Measurements from ENCODE around the gene SIPA1. TPM values are rescaled to one million over a fixed set of nuclear protein-coding genes. Genes with fewer than 3 reads are reported as not detected.
A peak's percentile ranks its signal among the peaks of the same experiment; 100 is the strongest.

SIPA1 gene
- total RNA-seq, 1 experiment from 2014 or later, result 11.3 TPM

DNA sequence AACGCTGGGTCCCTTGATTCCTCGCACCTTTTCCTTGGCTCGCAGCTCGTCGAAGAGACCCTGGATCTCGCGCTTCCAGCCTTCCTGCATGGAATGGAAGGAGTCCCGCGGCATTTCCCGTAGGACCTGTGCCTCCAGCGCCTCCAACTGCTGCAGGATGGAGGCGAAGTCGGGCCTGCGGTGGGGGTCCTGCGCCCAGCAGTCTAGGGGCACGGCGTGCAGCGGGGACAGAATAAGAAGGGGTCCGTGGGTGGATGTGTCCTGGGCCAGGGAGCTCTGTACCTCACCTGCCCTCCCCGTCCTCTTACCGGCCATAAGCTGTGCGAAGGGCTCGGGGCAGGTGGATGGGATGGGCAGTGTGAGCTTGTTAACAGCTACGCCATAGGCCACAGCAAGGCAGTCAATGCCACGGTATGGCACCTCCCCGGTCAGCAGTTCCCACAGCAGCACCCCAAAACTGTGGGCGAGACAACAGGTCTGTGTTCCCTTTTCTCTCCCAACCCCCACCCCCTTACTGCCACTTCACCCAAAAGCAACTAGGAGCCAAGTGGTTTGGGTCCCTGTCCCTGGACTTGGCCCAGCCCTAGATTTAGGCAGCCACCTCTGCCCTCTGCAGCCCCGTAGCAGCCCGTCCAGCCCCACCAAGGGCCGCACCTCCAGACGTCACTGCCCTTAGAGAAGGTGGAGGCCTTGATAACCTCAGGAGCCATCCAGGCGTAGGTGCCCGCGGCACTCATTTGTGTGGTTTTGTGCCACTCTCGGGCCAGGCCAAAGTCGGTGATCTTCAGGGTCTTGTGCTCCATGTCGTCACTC lies 30.1 kb upstream of the SIPA1 start:
- no peak for DNase-seq (ENCODE audit: low spot score)

DNA sequence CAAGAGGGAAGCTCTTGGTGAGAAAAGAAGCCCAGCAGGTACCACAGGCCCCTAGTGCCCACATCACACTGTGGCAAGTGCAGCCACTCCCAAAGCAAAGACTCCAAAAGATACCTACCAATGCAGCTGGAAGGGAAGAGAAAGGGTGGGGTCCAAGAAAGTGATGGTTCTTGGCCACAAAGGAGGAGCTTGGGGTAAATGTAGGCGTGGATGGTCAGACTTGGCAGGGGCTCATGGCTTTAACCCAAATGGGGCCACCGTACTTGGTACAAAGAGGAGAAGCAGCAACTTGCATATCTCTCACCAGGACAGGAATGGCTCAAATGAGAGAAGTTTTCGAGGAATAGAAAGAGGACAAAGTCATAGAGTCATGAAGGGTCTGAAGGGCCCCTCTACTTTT lies 28.7 kb upstream of the SIPA1 start:
- DNase-seq (ENCODE audit: low spot score), result no peak

DNA sequence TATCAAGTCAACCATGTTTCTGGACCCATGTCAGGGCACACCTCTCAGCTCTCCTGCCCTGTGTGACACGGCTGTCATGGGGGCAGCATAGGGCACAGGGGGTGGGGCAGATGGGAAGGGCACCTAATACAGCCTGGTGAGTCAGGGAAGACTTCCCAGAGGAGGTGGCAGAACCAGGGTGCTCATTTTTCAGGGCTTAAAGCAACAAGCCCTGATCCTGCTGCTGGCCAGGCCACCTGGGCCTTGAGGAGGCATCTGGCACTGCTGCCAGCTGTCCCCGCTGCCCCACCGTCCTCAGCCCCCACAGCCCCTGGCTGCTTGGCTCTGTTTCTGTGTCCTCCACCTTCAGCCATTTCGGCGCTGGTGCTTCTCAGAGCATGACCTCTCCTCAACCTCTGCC lies 28.2 kb upstream of the SIPA1 start:
- DNase-seq (ENCODE audit: low spot score), result no peak

DNA sequence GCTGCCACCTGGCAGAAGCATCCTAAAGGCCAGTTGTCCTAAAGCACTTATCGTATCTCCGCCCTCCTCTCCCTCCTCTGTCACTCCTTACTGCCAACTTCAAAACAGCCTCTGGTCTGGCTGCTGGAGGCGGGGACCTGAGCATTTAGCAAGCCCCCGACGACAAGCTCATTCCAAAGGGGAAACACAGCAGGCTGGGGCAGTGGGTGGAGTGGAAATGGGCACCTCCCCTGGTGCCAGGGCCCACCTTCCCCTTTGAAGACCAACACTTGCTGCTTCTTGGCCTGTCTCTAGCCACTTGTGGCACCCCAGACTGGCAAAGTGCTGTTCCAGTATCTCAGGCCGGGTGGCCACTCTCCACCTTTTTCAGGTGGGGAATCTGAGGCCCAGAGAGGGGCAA lies 27.5 kb upstream of the SIPA1 start:
- DNase-seq (ENCODE audit: low spot score), result no peak

DNA sequence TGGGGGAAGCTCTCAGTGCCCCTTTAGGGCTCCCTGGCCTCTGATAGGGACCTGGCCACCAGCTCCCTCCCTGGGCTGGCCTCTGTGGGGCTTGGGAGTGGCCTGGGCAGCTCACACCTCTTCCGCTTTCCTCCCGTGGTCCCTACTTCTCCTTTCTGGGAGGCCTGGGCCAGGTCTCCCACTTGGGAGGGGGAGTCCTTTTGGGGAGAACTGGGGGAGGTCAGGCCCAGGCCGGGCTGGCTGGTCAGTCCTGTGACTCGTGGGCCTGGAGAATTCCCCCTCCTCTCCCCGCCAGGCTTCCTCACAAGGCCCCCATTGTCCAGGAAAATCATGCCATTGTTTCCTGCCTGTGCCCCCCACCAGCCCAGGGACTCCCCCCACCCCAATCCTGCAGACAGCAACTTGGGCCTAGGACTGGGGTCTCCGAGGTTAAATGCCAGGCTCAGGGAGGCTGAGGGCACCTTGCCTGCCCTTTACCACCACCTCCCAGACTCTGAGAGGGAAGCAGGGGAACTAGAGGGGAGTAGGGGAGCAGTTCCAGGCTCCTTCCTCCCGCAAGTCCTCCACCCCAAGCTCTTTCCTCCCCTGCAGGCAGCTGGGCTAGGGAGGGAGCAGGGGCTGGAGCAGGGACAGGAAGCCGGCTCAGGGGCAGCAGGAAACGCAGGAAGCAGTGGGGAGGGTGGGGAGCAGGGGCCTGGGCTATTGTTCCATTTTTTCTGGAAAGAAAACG lies 26.7 kb upstream of the SIPA1 start:
- no peak for DNase-seq (ENCODE audit: low spot score)

DNA sequence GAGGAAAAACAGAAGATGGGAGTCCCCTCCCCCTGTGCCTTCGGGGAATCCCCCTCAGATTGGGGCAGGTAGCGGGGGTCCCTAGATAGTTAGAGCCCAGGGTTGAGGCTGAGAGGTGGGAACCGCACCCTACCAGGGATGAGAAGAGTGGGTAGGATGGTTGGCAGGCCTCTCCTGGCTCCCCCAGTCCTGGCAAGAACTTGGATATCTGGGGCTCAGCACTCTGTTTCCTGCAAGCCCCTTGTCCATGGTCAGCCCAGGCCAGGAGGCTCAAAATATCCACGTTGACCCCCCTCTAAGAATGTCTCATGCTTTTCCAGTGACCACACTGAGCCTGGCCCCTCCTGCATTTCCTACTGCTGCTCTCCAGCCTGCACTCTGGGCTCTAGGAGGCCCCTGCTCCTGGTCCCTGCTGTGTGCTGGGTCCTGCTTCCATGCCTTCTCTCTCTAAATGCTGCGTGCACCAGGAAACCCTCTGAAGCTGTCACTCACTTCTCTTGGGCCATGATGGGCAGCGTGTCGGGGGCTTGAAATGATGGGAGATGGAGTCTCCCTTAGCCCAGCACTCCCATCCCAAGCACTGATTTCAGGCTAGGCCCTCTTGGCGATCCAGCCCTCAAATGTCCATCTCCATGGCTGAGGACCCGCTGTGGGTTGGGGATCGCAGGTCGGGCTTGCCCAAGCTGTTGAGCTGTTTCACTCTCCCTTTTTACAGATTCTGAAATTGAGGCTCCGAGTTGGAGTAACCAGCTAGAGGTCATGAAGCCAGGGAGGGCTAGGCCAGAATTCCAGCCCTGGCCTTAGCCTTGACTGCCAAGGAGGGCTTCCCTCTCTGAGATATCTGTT lies 25.9 kb upstream of the SIPA1 start:
- no peak for DNase-seq (ENCODE audit: low spot score)

DNA sequence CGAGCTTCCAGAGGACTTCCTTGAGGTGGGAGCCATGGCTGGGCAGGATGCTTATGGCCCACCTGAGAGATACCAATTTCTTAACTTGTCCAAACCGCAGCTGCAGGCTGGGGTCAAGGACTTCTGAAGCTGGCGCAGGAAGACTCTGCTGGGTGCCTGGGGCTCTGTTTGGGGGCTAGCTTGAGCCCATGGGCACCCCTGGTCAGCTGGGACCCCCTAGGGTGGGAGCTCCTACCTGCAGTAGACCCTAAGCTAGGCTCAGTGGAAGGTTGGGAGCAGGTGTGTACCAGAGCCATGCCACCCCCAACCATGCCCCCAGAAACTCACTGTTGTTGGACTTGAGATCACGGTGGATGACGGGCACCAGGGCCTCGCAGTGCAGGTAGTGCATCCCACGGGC lies 25.2 kb upstream of the SIPA1 start:
- no peak for DNase-seq (ENCODE audit: low spot score)

DNA sequence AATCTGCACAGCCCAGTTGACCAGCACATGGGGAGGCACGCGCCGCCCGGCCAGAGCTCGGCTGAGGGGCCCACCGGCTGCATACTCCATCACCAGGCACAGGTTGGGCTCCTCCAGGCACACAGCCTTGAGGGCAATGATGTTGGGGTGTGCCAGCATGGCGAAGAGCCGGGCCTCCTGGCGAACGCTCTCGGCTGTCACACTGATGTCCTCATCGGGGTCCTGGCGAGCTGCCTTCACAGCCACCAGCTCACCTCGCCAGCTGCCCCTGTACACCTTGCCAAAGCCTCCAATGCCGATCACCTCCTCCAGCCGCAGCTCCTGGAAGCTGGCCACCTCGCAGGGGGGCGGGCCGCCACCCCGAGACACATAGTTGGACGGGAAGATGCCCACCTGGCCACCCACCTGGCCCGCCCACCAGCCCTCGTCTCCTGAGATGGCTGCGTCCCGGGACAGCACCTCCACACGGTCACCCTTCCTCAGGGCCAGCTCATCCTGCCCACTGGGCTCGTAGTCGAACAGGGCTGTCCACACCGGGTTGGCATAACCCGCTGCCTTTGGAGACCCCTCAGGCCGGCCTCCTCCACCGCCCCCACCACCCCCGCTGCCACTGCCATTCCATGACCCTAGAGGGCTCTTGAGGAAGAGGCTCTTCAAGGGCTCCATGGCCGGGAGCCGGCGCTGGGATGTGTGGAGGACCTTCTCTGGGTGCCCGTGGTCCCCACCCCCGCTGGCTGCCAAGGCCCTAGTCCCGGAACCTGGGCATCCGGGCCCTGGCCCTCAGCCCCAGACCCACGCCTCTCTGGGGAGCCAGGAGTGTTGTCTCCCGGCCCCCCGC lies 24.6 kb upstream of the SIPA1 start:
- DNase-seq (ENCODE audit: low spot score), result no peak

DNA sequence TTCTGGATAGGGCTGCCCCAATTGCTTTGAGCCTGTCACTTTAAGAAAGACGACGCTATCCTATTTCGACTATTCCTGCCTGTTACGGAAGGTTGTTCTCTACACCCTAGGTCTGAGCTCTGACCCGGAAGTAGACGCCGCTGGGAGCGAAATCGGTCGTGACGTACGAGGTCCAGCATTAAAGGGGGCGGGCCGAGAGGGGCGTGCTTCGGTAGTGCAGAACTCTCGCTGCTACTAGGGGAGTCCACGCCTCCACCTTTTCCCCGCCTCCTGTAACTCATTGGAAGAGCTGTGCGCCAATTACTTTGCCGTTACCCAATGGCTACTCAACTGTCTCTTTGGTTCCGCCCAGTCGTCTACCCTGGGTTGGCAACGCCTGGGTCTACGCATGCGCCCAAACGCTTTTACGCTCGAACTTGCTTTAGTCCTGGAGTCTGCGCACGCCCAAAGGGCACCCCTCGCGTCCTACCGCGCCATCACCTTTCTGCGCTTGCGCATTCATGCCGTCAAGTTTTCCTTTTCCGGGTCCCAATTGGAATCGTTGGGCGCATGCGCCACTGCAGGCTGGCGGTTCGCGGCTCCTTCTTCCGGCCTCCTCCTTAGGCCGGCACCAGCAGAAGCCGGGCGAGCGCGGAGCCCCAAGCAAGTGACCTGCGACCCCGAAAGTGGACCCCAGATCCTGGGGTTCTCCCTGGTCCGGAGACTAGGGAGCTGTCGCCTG lies 22.5 kb upstream of the SIPA1 start, which contains the start of gene PCNX3:
PCNX3 (plus strand) TSS at position 548 of the 721 bp plus-strand sequence. CDS start 536 bp downstream, outside the sequence.
- DNase-seq (ENCODE audit: low spot score), result peak; percentile 100

DNA sequence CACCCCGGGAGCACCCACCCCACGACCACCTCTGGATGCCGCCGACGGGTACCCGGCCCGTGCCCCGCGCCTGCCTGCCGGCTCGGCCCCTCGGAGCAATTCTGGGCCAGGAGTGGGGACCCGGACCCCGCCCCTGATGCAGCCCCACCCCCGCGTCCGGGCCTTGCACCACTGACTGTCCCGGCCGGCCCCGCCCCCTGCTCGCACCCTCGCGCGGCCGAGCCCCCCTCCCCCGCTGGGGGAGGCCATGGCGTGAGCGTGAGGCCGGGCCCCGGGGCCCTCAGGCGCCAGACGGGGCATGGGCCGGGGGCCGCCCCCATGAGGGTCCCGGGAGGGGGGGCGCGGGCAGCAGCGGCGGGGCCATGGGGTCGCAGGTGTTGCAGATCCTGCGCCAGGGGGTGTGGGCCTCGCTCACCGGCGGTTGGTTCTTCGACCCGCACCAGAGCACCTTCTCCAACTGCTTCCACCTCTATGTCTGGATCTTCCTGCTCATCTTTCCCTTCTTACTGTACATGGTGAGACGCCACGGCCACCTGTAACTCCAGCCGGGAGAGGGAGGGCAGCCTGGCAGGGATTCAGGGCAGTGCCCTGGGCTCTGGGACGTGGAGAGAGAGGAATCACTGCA lies 21.8 kb upstream of the SIPA1 start:
- DNase-seq (ENCODE audit: low spot score), result no peak

DNA sequence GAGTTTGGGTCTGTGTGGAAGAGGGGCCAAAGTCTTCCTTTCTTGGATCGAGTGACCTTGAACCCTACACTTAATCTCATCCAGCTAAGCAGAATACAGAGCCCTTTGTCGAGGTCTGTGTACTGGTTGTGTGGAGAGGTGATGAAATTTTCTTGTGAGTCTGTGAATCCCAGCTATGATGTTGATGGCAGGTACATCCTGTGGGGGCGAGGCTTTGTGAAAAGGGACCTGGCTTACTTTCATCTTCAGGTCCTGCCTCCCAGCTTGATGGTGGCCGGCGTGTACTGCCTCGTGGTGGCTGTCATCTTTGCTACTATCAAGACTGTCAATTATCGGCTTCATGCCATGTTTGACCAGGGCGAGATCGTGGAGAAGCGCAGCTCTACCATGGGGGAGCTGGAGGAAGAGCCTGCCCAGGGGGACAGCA lies 21.3 kb upstream of the SIPA1 start:
- no peak for DNase-seq (ENCODE audit: low spot score)

DNA sequence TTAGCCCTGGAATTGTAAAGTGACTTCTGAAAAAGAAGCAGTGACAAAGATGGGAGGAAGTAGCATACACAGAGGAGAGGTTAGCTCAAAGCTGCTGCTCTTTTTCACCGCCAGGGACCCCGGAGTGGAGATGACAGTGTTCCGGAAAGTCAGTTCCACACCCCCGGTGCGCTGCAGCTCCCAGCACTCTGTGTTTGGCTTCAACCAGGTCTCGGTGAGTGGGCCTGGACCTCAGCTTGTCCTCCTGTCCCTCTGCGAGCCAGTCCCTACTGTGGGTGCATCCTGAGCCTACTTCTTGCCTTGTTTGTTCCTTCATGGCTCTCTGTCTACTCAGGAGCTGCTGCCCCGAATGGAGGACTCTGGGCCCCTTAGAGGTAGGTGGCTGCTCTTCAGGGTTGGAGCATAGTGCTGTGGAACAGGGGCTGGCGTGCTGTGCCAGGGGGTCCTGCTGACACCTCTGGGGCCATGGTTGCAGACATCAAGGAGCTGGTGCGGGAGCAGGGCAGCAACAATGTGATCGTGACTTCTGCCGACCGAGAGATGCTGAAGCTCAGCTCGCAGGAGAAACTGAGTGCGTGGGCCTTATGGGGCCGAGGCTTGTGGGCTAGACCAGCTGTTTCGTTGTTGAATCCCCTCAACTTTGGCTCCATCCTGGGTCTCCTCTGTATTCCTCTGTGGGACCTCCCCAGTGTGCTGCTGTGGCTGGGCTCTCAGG lies 20.6 kb upstream of the SIPA1 start:
- no peak for DNase-seq (ENCODE audit: low spot score)

DNA sequence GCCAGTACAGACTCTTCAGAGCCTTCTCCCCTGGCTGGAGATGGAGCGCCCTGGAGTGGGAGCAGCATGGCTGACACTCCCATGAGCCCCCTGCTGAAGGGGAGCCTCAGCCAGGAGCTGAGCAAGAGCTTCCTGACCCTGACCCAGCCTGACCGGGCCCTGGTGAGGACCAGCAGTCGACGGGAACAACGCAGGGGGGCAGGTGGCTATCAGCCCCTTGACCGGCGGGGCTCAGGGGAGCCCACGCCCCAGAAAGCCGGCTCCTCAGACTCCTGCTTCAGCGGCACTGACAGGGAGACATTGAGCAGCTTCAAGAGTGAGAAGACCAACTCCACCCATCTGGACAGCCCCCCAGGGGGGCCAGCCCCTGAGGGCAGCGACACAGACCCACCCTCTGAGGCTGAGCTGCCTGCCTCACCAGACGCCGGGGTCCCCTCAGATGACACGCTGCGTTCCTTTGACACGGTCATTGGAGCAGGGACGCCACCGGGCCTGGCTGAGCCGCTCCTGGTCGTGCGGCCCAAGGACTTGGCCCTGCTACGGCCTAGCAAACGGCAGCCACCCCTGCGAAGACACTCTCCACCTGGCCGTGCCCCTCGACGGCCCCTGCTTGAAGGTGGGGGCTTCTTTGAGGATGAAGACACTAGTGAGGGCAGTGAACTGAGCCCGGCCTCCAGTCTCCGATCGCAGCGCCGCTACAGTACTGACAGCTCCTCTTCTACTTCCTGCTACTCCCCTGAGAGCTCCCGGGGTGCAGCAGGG lies 19.7 kb upstream of the SIPA1 start:
- no peak for DNase-seq (ENCODE audit: low spot score)

DNA sequence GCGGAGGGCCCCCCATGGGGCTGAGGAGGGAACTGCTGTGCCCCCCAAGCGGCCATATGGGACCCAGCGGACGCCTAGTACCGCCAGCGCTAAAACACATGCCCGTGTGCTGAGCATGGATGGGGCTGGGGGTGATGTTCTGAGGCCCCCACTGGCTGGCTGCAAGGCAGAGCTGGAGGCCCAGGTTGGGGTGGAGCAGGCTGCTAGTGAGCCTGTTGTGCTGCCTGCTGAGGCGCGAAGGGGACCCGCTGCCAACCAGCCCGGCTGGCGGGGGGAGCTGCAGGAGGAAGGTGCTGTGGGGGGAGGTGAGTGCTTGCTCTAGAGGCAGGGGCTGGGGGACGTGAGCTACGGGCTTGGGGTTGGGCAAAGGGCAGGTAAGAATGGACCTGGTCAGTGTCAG lies 19.1 kb upstream of the SIPA1 start:
- no peak for DNase-seq (ENCODE audit: low spot score)

DNA sequence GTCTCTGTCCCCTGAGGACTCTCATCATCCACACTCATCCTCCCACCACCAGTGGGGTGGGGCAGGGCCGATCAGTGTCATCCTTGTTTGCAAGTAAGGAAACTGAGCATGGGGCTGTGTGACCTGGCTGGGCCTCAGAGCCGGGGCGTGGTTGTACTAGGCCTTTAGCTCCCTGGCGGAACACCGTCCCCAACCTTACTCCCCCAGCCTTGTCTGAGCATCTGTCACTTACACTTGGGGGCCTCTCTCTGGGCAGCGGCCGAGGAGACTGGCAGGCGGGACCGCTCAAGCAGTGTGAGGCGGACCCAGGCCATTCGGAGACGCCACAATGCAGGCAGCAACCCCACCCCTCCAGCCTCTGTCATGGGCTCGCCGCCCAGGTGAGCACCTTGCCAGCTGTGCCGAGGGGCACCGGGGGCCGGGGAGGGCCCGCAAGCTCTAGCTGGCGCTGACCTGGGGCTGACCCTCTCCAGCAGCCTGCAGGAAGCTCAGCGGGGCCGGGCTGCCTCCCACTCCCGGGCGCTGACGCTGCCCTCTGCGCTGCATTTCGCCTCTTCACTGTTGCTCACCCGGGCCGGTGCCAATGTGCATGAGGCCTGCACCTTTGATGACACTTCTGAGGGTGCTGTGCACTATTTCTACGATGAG lies 18.5 kb upstream of the SIPA1 start:
- no peak for DNase-seq (ENCODE audit: low spot score)

DNA sequence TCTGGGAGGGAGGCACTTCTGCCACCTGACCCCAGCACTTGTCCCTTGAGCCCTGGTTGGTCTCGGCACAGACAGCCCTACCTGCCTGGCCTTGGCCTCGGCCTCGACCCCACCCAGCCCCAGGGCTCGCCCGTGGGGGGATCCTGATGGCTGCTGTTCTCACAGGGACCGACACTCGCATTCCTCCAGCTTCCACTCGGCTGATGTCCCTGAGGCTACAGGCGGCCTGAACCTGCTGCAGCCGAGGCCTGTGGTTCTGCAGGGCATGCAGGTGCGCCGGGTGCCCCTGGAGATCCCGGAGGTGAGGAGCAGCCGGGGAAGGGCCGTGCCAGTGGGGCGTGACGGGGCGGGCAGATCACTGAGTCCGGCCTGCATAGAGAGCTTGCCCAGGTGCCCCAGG lies 17.2 kb upstream of the SIPA1 start:
- no peak for DNase-seq (ENCODE audit: low spot score)

DNA sequence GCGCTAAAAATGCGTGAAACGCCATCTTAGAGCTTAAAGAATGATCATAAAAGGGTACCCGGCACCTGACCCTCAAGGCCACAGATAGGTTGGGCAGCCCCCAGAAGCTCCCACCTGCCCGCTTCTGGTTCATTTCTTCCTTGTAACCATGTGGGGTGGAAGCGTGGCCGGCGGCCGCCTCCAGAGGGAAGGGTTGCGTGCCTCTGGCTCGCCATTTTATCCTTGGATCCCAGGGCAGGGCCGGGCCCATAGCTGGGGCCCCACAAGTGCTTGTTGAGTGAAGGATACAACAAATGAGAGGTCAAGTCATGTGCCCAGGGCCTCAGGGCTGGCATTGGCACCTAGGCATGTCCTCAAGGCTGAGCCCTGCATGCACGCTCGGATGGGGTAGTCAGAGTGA lies 16.4 kb upstream of the SIPA1 start:
- no peak for DNase-seq (ENCODE audit: low spot score)

DNA sequence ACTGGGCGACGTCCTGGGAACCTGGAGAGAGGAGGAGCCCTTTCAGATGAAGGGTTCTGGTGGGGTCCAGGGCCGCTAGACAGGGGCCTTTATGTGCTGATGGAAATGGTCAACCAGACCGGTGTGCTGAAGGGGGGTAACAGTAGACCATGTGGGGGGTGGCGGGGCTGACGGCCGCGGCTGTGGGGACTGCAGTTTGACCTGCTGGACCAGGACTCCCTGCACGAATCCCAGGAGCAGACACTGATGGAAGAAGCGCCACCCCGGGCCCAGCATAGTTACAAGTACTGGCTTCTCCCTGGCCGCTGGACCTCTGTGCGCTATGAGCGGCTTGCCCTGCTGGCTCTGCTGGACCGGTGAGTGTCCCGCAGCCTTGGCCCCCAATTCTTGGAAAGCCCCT lies 15.9 kb upstream of the SIPA1 start:
- no peak for DNase-seq (ENCODE audit: low spot score)
